Measurements from ENCODE around the gene ATXN7L1. TPM values are rescaled to one million over a fixed set of nuclear protein-coding genes. Genes with fewer than 3 reads are reported as not detected.

Gene ATXN7L1
- total and polyA plus RNA-seq, 2 of the 13 experiments (the other 11 are each of a cell fraction or from before 2014, with no cell fraction given), result 4.1 to 7.8 TPM

DNA sequence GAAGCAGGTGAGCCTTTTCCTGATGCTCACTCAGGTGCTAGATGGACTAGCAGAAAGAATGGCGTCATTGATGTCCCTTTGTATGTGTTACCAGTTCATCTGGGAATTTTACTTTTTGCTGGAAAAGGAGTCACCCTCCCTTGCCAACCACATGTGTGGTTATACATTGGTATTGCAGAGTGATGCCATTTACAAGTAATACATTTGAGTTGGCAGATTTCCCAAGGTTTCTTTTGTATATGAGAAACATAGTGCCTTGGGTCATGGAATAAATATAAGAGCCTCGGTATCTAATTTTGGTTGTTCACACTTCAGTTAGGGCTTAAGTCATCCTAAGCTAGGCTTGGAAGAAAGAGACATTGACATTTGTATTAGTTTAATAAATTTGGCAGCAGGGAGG lies 10.4 kb upstream of the ATXN7L1 start (continued):
- TF ChIP-seq, protein P1, sequence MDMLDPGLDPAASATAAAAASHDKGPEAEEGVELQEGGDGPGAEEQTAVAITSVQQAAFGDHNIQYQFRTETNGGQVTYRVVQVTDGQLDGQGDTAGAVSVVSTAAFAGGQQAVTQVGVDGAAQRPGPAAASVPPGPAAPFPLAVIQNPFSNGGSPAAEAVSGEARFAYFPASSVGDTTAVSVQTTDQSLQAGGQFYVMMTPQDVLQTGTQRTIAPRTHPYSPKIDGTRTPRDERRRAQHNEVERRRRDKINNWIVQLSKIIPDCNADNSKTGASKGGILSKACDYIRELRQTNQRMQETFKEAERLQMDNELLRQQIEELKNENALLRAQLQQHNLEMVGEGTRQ (IDR thresholded peaks at IDR 0.05; ENCODE audit: low read depth, low read length), result no peak
- TF ChIP-seq, protein P1 (CRISPR knock-in tag; IDR thresholded peaks at IDR 0.05; ENCODE audit: borderline replicate concordance), result no peak
- TF ChIP-seq SIX1 (CRISPR knock-in tag; IDR thresholded peaks at IDR 0.05; ENCODE audit: borderline replicate concordance), result no peak
- TF ChIP-seq, protein P2, sequence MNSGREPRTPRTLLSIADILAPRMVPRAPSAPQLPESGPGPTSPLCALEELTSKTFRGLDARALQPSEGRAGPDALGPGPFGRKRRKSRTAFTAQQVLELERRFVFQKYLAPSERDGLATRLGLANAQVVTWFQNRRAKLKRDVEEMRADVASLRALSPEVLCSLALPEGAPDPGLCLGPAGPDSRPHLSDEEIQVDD (CRISPR knock-in tag; IDR thresholded peaks at IDR 0.05; ENCODE audit: borderline replicate concordance), result no peak
- TF ChIP-seq GATAD1 (CRISPR knock-in tag; IDR thresholded peaks at IDR 0.05), result no peak

- ChIA-PET POLR2A (no interaction called here), CTCF (ENCODE audit: low intra/inter-chr PET ratio, low total read pairs) (no interaction called here)
- H3K27me3 ChIP-seq (ENCODE audit: control insufficient read depth in 1 of 2, insufficient read depth in 2 of 2, low read length in 2 of 2), result no peaks in the 10 kb centered on the region
- 94% methylated on average over 6 of the region's 6 CpGs for WGBS (ENCODE audit: low lambda C conversion rate)
- H3K36me3 ChIP-seq (replicated peaks in 1 of 2; ENCODE audit: control insufficient read depth in 1 of 2, insufficient read depth in 2 of 2, low read length in 2 of 2), result peaks cover 0 to 6% of the 10 kb centered on the region in 2 experiments; a peak in 2 of 5 replicates
- BruUV-seq (replicated peaks), result no TSS peak
- H2AFZ ChIP-seq (ENCODE audit: low read length), result no peak overlapping the region
- no peak overlapping the region for H3K27ac ChIP-seq (ENCODE audit: extremely low read length, insufficient read depth, low read length)
- ATAC-seq (no peak), DNase-seq (ENCODE audit: low spot score) (no peak), FAIRE-seq (no peak)
- intact Hi-C loops (cut with micrococcal nuclease; ENCODE audit: unreplicated experiment) (no loop called here), in situ Hi-C loops (cut with HindIII; ENCODE audit: extremely low pct_ligation_motif_present, low pct_unique_long_range_greater_than_20kb) (no loop called here)
- H3K4me2 ChIP-seq (ENCODE audit: low read depth, low read length), result no peak overlapping the region
- H3K79me2 ChIP-seq (ENCODE audit: insufficient read depth, low read length), result peaks cover 44% of the 10 kb centered on the region
- no peak overlapping the region for H3K9ac ChIP-seq (ENCODE audit: insufficient read depth, low read depth, low read length)
- H3K4me1 ChIP-seq (ENCODE audit: insufficient read depth, low read length), result peaks cover 13% of the 10 kb centered on the region
- no peaks in the 10 kb centered on the region for H3K9me3 ChIP-seq (ENCODE audit: low read length)
- H3K4me3 ChIP-seq (replicated peaks in 1 of 3; ENCODE audit: insufficient read depth in 1 of 3, low read depth in 2 of 3, low read length in 3 of 3), result no peak overlapping the region
- TF ChIP-seq JUND (CRISPR knock-in tag; IDR thresholded peaks at IDR 0.05) (no peak), ETV5 (CRISPR knock-in tag; IDR thresholded peaks at IDR 0.05; ENCODE audit: borderline replicate concordance) (no peak), JUNB (CRISPR knock-in tag; IDR thresholded peaks at IDR 0.05; ENCODE audit: borderline replicate concordance) (no peak), NFIC (IDR thresholded peaks at IDR 0.05; ENCODE audit: low read length) (no peak), ELF3 (CRISPR knock-in tag; IDR thresholded peaks at IDR 0.05) (no peak), KAT2B (IDR thresholded peaks at IDR 0.05; ENCODE audit: borderline replicate concordance, low read depth, low read length) (no peak), TCF7 (IDR thresholded peaks at IDR 0.05; ENCODE audit: low read depth) (no peak)
- TF ChIP-seq, protein P3, sequence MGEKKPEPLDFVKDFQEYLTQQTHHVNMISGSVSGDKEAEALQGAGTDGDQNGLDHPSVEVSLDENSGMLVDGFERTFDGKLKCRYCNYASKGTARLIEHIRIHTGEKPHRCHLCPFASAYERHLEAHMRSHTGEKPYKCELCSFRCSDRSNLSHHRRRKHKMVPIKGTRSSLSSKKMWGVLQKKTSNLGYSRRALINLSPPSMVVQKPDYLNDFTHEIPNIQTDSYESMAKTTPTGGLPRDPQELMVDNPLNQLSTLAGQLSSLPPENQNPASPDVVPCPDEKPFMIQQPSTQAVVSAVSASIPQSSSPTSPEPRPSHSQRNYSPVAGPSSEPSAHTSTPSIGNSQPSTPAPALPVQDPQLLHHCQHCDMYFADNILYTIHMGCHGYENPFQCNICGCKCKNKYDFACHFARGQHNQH (CRISPR knock-in tag; IDR thresholded peaks at IDR 0.05), result no peak
- H4K20me1 ChIP-seq (ENCODE audit: insufficient read depth, low read length), result no peaks in the 10 kb centered on the region; the same call in 1 of the 2 replicates
These were observed 9.2 kb upstream of the ATXN7L1 start for GRCh38 chr7:105885387-105886111.
